ENCODE data around the gene PHLDA3.
A peak's percentile ranks its signal among the peaks of the same experiment; 100 is the strongest.
"Not testable (repeated sequence)": the region's sequence is repeated elsewhere in the genome, so short reads cannot be mapped to it uniquely, and the experiment has no call there.

The PHLDA3 gene

GRCh38 chr1:201475915-201476669 is 7.1 kb upstream of the PHLDA3 start:
- Histone ChIP-seq H3K36me3 (ENCODE audit: insufficient read depth, low read length) (no peaks in the 10 kb centered on the region), H3K4me3 (ENCODE audit: low read length) (no peak overlapping the region), H3K9me3 (ENCODE audit: low read length) (no peaks in the 10 kb centered on the region), H3K4me1 (ENCODE audit: insufficient read depth, low read length) (peaks cover 7% of the 10 kb centered on the region), H3K27me3 (ENCODE audit: insufficient read depth, low read length) (peaks cover 34% of the 10 kb centered on the region), H2AFZ (ENCODE audit: low read depth, low read length) (no peak overlapping the region)

GRCh38 chr1:201475130-201475529 is 6.1 kb upstream of the PHLDA3 start:
- H2AFZ ChIP-seq (ENCODE audit: low read depth, low read length): no peak overlapping the region
- peaks cover 27% of the 10 kb centered on the region for H3K27me3 ChIP-seq (ENCODE audit: insufficient read depth, low read length)
- H3K4me1 ChIP-seq (ENCODE audit: insufficient read depth, low read length): peaks cover 10% of the 10 kb centered on the region
- H3K36me3 ChIP-seq (ENCODE audit: insufficient read depth, low read length): no peaks in the 10 kb centered on the region
- H3K4me3 ChIP-seq (ENCODE audit: low read length): no peak overlapping the region
- H3K9me3 ChIP-seq (ENCODE audit: low read length): no peaks in the 10 kb centered on the region

GRCh38 chr1:201473296-201473695 is 4.3 kb upstream of the PHLDA3 start:
- no peaks in the 10 kb centered on the region for H3K9me3 ChIP-seq (ENCODE audit: low read length)
- peaks cover 13% of the 10 kb centered on the region for H3K27me3 ChIP-seq (ENCODE audit: insufficient read depth, low read length)
- H3K4me1 ChIP-seq (ENCODE audit: insufficient read depth, low read length): peaks cover 16% of the 10 kb centered on the region
- H3K36me3 ChIP-seq (ENCODE audit: insufficient read depth, low read length): no peaks in the 10 kb centered on the region
- H3K4me3 ChIP-seq (ENCODE audit: low read length): no peak overlapping the region
- no peak overlapping the region for H2AFZ ChIP-seq (ENCODE audit: low read depth, low read length)

- H3K27me3 ChIP-seq (ENCODE audit: insufficient read depth, low read length); H3K4me3 ChIP-seq (ENCODE audit: low read length); H2AFZ ChIP-seq (ENCODE audit: low read depth, low read length); H3K9me3 ChIP-seq (ENCODE audit: low read length); H3K36me3 ChIP-seq (ENCODE audit: insufficient read depth, low read length): not testable (repeated sequence)
- H3K4me1 ChIP-seq (ENCODE audit: insufficient read depth, low read length): peaks cover 26% of the 10 kb centered on the region
These were observed 3.3 kb upstream of the PHLDA3 start for GRCh38 chr1:201472321-201472720.

GRCh38 chr1:201471772-201472171 is 2.8 kb upstream of the PHLDA3 start:
- Histone ChIP-seq H3K9me3 (ENCODE audit: low read length) (no peaks in the 10 kb centered on the region), H3K4me3 (ENCODE audit: low read length) (no peak overlapping the region), H3K4me1 (ENCODE audit: insufficient read depth, low read length) (peaks cover 30% of the 10 kb centered on the region), H3K36me3 (ENCODE audit: insufficient read depth, low read length) (no peaks in the 10 kb centered on the region), H2AFZ (ENCODE audit: low read depth, low read length) (no peak overlapping the region), H3K27me3 (ENCODE audit: insufficient read depth, low read length) (peaks cover 4% of the 10 kb centered on the region)

- Histone ChIP-seq H3K27me3 (ENCODE audit: insufficient read depth, low read length) (peaks cover 2% of the 10 kb centered on the region), H2AFZ (ENCODE audit: low read depth, low read length) (no peak overlapping the region), H3K4me1 (ENCODE audit: insufficient read depth, low read length) (peaks cover 34% of the 10 kb centered on the region), H3K9me3 (ENCODE audit: low read length) (no peaks in the 10 kb centered on the region), H3K4me3 (ENCODE audit: low read length) (no peak overlapping the region), H3K36me3 (ENCODE audit: insufficient read depth, low read length) (peaks cover 7% of the 10 kb centered on the region)
These were observed 1.6 kb upstream of the PHLDA3 start for GRCh38 chr1:201470581-201470980.

GRCh38 chr1:201469645-201470074 is 672 bp upstream of the PHLDA3 start:
- H3K27me3 ChIP-seq (ENCODE audit: insufficient read depth, low read length): peaks cover 2% of the 10 kb centered on the region
- H3K36me3 ChIP-seq (ENCODE audit: insufficient read depth, low read length): peaks cover 15% of the 10 kb centered on the region
- H3K4me3 ChIP-seq (ENCODE audit: low read length): peak overlapping the region; percentile 80
- peak overlapping the region; percentile 80 for H2AFZ ChIP-seq (ENCODE audit: low read depth, low read length)
- H3K9me3 ChIP-seq (ENCODE audit: low read length): no peaks in the 10 kb centered on the region
- peaks cover 34% of the 10 kb centered on the region for H3K4me1 ChIP-seq (ENCODE audit: insufficient read depth, low read length)

- H2AFZ ChIP-seq (ENCODE audit: low read depth, low read length): peak overlapping the region; percentile 80
- peaks cover 34% of the 10 kb centered on the region for H3K4me1 ChIP-seq (ENCODE audit: insufficient read depth, low read length)
- H3K9me3 ChIP-seq (ENCODE audit: low read length): no peaks in the 10 kb centered on the region
- H3K4me3 ChIP-seq (ENCODE audit: low read length): peak overlapping the region; percentile 80
- H3K36me3 ChIP-seq (ENCODE audit: insufficient read depth, low read length): peaks cover 20% of the 10 kb centered on the region
- H3K27me3 ChIP-seq (ENCODE audit: insufficient read depth, low read length): peaks cover 2% of the 10 kb centered on the region
These were observed 516 bp downstream of the PHLDA3 start for GRCh38 chr1:201468501-201468843.

GRCh38 chr1:201466492-201466891 is 2.5 kb downstream of the PHLDA3 start:
- H3K4me1 ChIP-seq (ENCODE audit: insufficient read depth, low read length): peaks cover 34% of the 10 kb centered on the region
- H2AFZ ChIP-seq (ENCODE audit: low read depth, low read length): no peak overlapping the region
- H3K27me3 ChIP-seq (ENCODE audit: insufficient read depth, low read length): no peaks in the 10 kb centered on the region
- no peaks in the 10 kb centered on the region for H3K9me3 ChIP-seq (ENCODE audit: low read length)
- peak overlapping the region; percentile 80 for H3K4me3 ChIP-seq (ENCODE audit: low read length)
- H3K36me3 ChIP-seq (ENCODE audit: insufficient read depth, low read length): peaks cover 20% of the 10 kb centered on the region

- H3K9me3 ChIP-seq (ENCODE audit: low read length): no peaks in the 10 kb centered on the region
- H2AFZ ChIP-seq (ENCODE audit: low read depth, low read length): no peak overlapping the region
- H3K4me1 ChIP-seq (ENCODE audit: insufficient read depth, low read length): peaks cover 37% of the 10 kb centered on the region
- peaks cover 20% of the 10 kb centered on the region for H3K36me3 ChIP-seq (ENCODE audit: insufficient read depth, low read length)
- H3K27me3 ChIP-seq (ENCODE audit: insufficient read depth, low read length): no peaks in the 10 kb centered on the region
- no peak overlapping the region for H3K4me3 ChIP-seq (ENCODE audit: low read length)
These were observed 3.2 kb downstream of the PHLDA3 start for GRCh38 chr1:201465698-201466290.

GRCh38 chr1:201463071-201463552 is 5.9 kb downstream of the PHLDA3 start:
- H3K4me1 ChIP-seq (ENCODE audit: insufficient read depth, low read length): peaks cover 24% of the 10 kb centered on the region
- no peak overlapping the region for H3K4me3 ChIP-seq (ENCODE audit: low read length)
- H3K27me3 ChIP-seq (ENCODE audit: insufficient read depth, low read length): no peaks in the 10 kb centered on the region
- peaks cover 20% of the 10 kb centered on the region for H3K36me3 ChIP-seq (ENCODE audit: insufficient read depth, low read length)
- no peak overlapping the region for H2AFZ ChIP-seq (ENCODE audit: low read depth, low read length)
- no peaks in the 10 kb centered on the region for H3K9me3 ChIP-seq (ENCODE audit: low read length)

GRCh38 chr1:201461645-201462441 is 7.1 kb downstream of the PHLDA3 start:
- Histone ChIP-seq H3K36me3 (ENCODE audit: insufficient read depth, low read length) (peaks cover 20% of the 10 kb centered on the region), H3K27me3 (ENCODE audit: insufficient read depth, low read length) (no peaks in the 10 kb centered on the region), H3K9me3 (ENCODE audit: low read length) (no peaks in the 10 kb centered on the region), H3K4me3 (ENCODE audit: low read length) (no peak overlapping the region), H2AFZ (ENCODE audit: low read depth, low read length) (no peak overlapping the region), H3K4me1 (ENCODE audit: insufficient read depth, low read length) (peaks cover 17% of the 10 kb centered on the region)

All from neuron (in vitro differentiated cells).